Measurements from ENCODE around the gene SPATS2. TPM values are rescaled to one million over a fixed set of nuclear protein-coding genes. Genes with fewer than 3 reads are reported as not detected.

The SPATS2 gene
- total RNA-seq, 1 donor from 2014 or later = 49.5 TPM

DNA sequence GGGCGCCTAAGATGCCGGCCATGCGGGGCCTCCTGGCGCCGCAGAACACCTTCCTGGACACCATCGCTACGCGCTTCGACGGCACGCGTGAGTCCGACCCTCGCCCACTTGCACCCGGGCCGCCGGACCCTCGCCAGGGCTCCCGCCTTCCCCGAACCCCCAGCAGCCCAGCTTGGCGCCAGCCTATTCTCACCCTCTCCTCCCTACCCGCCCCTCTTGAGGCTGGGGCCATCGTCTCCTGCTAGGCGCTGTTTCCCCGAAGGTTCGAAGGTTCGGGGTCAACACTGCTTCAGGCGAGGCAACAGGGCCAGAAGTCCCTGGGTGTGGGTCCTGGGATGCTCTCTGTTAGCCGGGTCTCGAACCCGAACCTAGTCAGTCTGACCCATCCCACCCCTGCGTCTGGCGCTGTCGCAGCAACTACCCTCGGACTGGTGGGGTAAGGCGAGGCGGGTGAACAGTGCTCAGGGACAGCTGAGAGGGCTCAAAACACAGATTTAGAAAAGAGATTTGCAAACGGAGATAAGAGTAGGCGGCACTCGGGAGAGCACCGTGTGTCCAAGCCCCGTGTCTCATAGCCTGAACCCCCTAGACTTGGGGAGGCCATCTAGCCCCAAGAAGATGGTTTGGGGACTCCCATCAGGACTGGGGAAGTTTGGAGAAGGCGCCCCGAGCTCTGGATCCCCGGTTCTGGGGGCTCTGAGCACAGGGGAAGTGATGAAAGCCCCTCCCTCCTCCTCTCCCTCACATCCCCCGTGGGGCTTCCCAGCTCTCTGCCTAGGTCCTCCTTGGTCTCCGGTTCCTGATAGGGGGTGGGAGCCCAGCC, 172.4 kb downstream of the SPATS2 start:
- Histone ChIP-seq H3K9me3 (ENCODE audit: low read depth) (no peaks in the 10 kb centered on the region), H3K4me1 (peaks cover 13% of the 10 kb centered on the region), H3K36me3 (no peaks in the 10 kb centered on the region), H3K27me3 (peaks cover 100% of the 10 kb centered on the region), H3K79me2 (ENCODE audit: low read depth) (no peaks in the 10 kb centered on the region), H3F3A (ENCODE audit: low read depth) (peaks cover 29% of the 10 kb centered on the region), H3K9ac (no peak overlapping the region), H2AFZ (replicated peaks) (no peak overlapping the region), H4K20me1 (ENCODE audit: low read depth) (peaks cover 22% of the 10 kb centered on the region), H3K4me3 (no peak overlapping the region), H3K27ac (no peak overlapping the region), H3K4me2 (peak overlapping the region; percentile 27)
- no peak for DNase-seq (ENCODE audit: low spot score)
- H3K27me3 Mint-ChIP-seq (ENCODE audit: insufficient read depth, low read depth) = peaks cover 61% of the 10 kb centered on the region
- H3K27ac Mint-ChIP-seq = no peak overlapping the region
- TF ChIP-seq EZH2 (IDR thresholded peaks at IDR 0.05) (peak; percentile 95), CTCF (IDR thresholded peaks at IDR 0.05) (no peak), EZH2phosphoT487 (IDR thresholded peaks at IDR 0.05) (peak; percentile 91)
- peak overlapping the region; percentile 79 for H3K4me3 Mint-ChIP-seq
- H3K4me1 Mint-ChIP-seq = peaks cover 31% of the 10 kb centered on the region
- no peaks in the 10 kb centered on the region for H3K36me3 Mint-ChIP-seq
- H3K9me3 Mint-ChIP-seq = no peaks in the 10 kb centered on the region

DNA sequence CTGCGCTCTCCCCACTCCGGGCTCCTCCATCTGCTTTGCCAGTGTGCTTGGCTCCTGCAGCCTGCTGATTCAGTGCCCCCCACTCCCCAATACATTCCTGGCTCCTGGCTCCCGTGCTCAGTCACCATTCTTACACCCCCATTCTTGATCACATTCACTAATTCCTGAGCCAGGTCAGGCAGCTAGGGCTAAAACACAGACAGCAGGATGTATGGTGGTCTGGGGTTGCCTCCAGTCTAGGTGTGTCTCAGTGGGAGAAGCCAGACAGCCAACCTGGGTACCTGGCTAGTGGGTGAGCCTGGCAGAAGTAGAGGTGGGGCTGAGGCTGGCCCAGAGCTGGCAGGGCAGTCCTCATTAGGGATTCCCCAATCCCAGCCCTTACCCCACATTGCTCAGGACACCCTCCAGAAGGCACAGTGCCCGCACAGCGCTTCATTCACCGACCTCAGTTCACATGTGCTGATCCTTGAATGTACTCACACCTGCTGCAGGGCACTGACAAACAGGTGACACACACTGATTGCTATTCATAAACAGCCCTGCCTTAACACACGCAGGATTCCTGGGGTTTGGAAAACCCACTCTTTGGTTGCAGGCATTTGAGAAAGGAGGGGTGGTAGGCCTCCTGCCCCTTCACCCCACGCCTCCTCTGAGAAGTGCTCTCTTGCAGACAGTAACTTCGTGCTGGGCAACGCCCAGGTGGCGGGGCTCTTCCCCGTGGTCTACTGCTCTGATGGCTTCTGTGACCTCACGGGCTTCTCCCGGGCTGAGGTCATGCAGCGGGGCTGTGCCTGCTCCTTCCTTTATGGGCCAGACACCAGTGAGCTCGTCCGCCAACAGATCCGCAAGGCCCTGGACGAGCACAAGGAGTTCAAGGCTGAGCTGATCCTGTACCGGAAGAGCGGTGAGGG, 173.2 kb downstream of the SPATS2 start:
- Histone ChIP-seq H4K20me1 (ENCODE audit: low read depth) (peaks cover 22% of the 10 kb centered on the region), H3F3A (ENCODE audit: low read depth) (peaks cover 22% of the 10 kb centered on the region), H3K9ac (no peak overlapping the region), H3K79me2 (ENCODE audit: low read depth) (no peaks in the 10 kb centered on the region), H2AFZ (replicated peaks) (no peak overlapping the region), H3K4me3 (no peak overlapping the region), H3K4me2 (no peak overlapping the region), H3K9me3 (ENCODE audit: low read depth) (no peaks in the 10 kb centered on the region), H3K4me1 (peaks cover 13% of the 10 kb centered on the region), H3K36me3 (no peaks in the 10 kb centered on the region), H3K27ac (no peak overlapping the region), H3K27me3 (peaks cover 100% of the 10 kb centered on the region)
- Mint-ChIP-seq H3K36me3 (peaks cover 2% of the 10 kb centered on the region), H3K27ac (no peak overlapping the region), H3K4me3 (peak overlapping the region; percentile 48), H3K27me3 (ENCODE audit: insufficient read depth, low read depth) (peaks cover 63% of the 10 kb centered on the region), H3K4me1 (peaks cover 33% of the 10 kb centered on the region), H3K9me3 (peaks cover 2% of the 10 kb centered on the region)
- no peak for DNase-seq (ENCODE audit: low spot score)
- TF ChIP-seq EZH2 (IDR thresholded peaks at IDR 0.05) = no peak
- no peak for TF ChIP-seq EZH2phosphoT487 (IDR thresholded peaks at IDR 0.05)
- no peak for TF ChIP-seq CTCF (IDR thresholded peaks at IDR 0.05)

DNA sequence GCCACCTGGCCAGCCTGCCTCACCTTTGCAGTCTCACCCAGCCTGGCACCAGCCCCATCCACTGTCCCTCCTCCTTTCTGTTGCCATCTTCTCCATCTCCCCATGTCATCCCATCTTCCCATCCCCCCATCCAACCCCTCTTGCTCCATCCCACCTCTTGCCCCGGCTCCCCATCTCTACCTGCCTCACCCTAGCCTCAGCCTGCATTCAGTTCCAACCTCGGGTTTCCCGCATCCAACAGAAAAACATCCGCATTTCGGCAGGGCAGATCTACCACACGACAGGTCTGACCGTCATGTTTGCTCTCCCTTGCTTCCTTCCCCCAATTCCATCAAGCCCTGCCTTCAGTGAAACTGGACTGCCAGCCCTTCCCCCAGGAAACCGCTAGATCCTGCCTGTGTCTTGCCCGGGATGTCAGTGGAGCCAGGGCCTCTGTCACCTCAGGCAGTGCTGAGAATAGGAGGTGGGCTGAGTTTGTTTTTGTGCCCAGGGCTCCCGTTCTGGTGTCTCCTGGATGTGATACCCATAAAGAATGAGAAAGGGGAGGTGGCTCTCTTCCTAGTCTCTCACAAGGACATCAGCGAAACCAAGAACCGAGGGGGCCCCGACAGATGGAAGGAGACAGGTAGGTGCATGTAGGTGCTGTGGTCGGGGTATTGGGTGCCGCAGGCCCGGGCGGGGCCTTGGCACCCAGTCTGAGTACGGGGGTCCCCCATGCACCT, 174.0 kb downstream of the SPATS2 start:
- H3F3A ChIP-seq (ENCODE audit: low read depth) = peaks cover 22% of the 10 kb centered on the region
- H3K36me3 Mint-ChIP-seq = peaks cover 2% of the 10 kb centered on the region
- no peaks in the 10 kb centered on the region for H3K79me2 ChIP-seq (ENCODE audit: low read depth)
- no peak overlapping the region for H3K4me2 ChIP-seq
- peaks cover 13% of the 10 kb centered on the region for H3K4me1 ChIP-seq
- no peaks in the 10 kb centered on the region for H3K36me3 ChIP-seq
- peaks cover 22% of the 10 kb centered on the region for H4K20me1 ChIP-seq (ENCODE audit: low read depth)
- peaks cover 2% of the 10 kb centered on the region for H3K9me3 Mint-ChIP-seq
- no peak overlapping the region for H3K4me3 Mint-ChIP-seq
- H3K4me3 ChIP-seq = no peak overlapping the region
- H3K9me3 ChIP-seq (ENCODE audit: low read depth) = no peaks in the 10 kb centered on the region
- TF ChIP-seq EZH2phosphoT487 (IDR thresholded peaks at IDR 0.05) (no peak), CTCF (IDR thresholded peaks at IDR 0.05) (no peak), EZH2 (IDR thresholded peaks at IDR 0.05) (no peak)
- no peak overlapping the region for H3K27ac ChIP-seq
- H3K27me3 Mint-ChIP-seq (ENCODE audit: insufficient read depth, low read depth) = peaks cover 64% of the 10 kb centered on the region
- H3K9ac ChIP-seq = no peak overlapping the region
- no peak for DNase-seq (ENCODE audit: low spot score)
- peaks cover 39% of the 10 kb centered on the region for H3K4me1 Mint-ChIP-seq
- no peak overlapping the region for H3K27ac Mint-ChIP-seq
- peaks cover 100% of the 10 kb centered on the region for H3K27me3 ChIP-seq
- no peak overlapping the region for H2AFZ ChIP-seq (replicated peaks)
